Amygdala (tissue), 56 donors: ENCODE data around the gene KRTAP10-2.
"Not testable (repeated sequence)": the region's sequence is repeated elsewhere in the genome, so short reads cannot be mapped to it uniquely, and the experiment has no call there.

Experiments used
- DNase-seq, 56 donors: peaks; one replicate each; lab custom pipeline; 2025; lab: John Stamatoyannopoulos, UW

KRTAP10-2 gene

GRCh38 chr21:44503901-44504399 lies 47.4 kb downstream of the KRTAP10-2 start:
- DNase-seq, result no peak

- DNase-seq, result not testable (repeated sequence)
Observed at GRCh38 chr21:44503006-44503889, 48.1 kb downstream of the KRTAP10-2 start.

GRCh38 chr21:44502171-44502958 lies 48.9 kb downstream of the KRTAP10-2 start:
- DNase-seq, result no peak
